Gastrocnemius medialis (tissue), 4 donors: Measurements from ENCODE around the gene TENM3. TPM values are rescaled to one million over a fixed set of nuclear protein-coding genes. Genes with fewer than 3 reads are reported as not detected.

Source experiments
- ATAC-seq, 2 donors: fragments of 150-250 bp; one replicate each; pipeline ENCODE4 v1.9.1; 2016
- DNase-seq, 2 donors: peaks; one replicate each; pipeline ENCODE4 v3.0.0-alpha.2; 2019
- H3K27ac ChIP-seq, 4 donors: fragments of 200-600 bp; sonication (generic); 1 replicate in 1 of 4; 2 replicates in 3 of 4; pipeline ENCODE4 v1.5.1; 2016 to 2018; ENCODE audit warnings: mild to moderate bottlenecking in 2 of 4, moderate library complexity in 1 of 4
- H3K27me3 ChIP-seq, 3 donors: fragments of 200-600 bp; sonication (generic) in 2 of 3; 1 replicate in 1 of 3; 2 replicates in 2 of 3; pipeline versions ENCODE4 v1.5.1 to v1.6.0; 2016 to 2019; ENCODE audit warnings: mild to moderate bottlenecking in 1 of 3, moderate library complexity in 1 of 3
- H3K36me3 ChIP-seq, 2 donors: fragments of 200-600 bp; sonication (generic) in 1 of 2; one replicate each; pipeline ENCODE4 v1.5.1; 2017 to 2018
- H3K4me1 ChIP-seq, 2 donors: fragments of 200-600 bp; sonication (generic) in 1 of 2; one replicate each; pipeline ENCODE4 v1.5.1; 2016 to 2017; ENCODE audit warnings: mild to moderate bottlenecking in 2 of 2
- H3K4me3 ChIP-seq, 4 donors: fragments of 200-600 bp; sonication (generic) in 3 of 4; 1 replicate in 1 of 4; 2 replicates in 3 of 4; pipeline ENCODE4 v1.5.1; 2016 to 2019; ENCODE audit warnings: mild to moderate bottlenecking in 2 of 4
- H3K9me3 ChIP-seq, 3 donors: fragments of 200-600 bp; sonication (generic) in 2 of 3; 1 replicate in 1 of 3; 2 replicates in 2 of 3; pipeline ENCODE4 v1.5.1; 2016 to 2019
- CTCF ChIP-seq, 5 experiments: fragments of 450-650 bp in 3 of 5; fragments of 200-600 bp in 2 of 5; sonication (generic) in 2 of 5; IDR thresholded peaks in 4 of 5; conservative IDR thresholded peaks in 1 of 5; 1 replicate in 4 of 5; 2 replicates in 1 of 5; pipeline ENCODE4 v1.5.1; 2016 to 2019; ENCODE audit warnings: antibody characterized with exemption in 5 of 5, mild to moderate bottlenecking in 3 of 5, moderate library complexity in 3 of 5
- POLR2A ChIP-seq, 2 donors: fragments of 450-650 bp; IDR thresholded peaks; one replicate each; pipeline ENCODE4 v1.6.1; 2017; ENCODE audit warnings: antibody characterized with exemption in 2 of 2, mild to moderate bottlenecking in 2 of 2, moderate library complexity in 2 of 2
- in situ Hi-C, 4 donors: fragments of 200-750 bp; cut with MboI; loops; one replicate each; pipeline versions ENCODE4 v1.15.0 to v1.8.0; 2017; ENCODE audit warnings: low sequenced_read_pairs in 4 of 4
- intact Hi-C: fragments of 100-400 bp; cut with DNase I; formaldehyde crosslinking; loops from one replicate; pipeline ENCODE4 v1.15.1; 2023; ENCODE audit warnings: low total_unique reads
- total RNA-seq, 4 donors: library from RNA; depleted of rRNA; stranded (reverse); fragments of >200 nt; gene quantifications; one replicate each; pipeline versions ENCODE4 v1.1.0 to v1.2.3, GENCODE V29; 2016

TENM3 gene
- total RNA-seq, 4 donors from 2014 or later, result 8.3 to 16.2 (median 12.3) TPM

GRCh38 chr4:182848685-182849084 is 605.5 kb downstream of the TENM3 start:
- no peaks in the 10 kb centered on the region for H3K36me3 ChIP-seq
- H3K9me3 ChIP-seq, result no peaks in the 10 kb centered on the region
- DNase-seq (no peak), ATAC-seq (no peak)
- intact Hi-C loops (no loop called here), in situ Hi-C loops (no loop called here)
- TF ChIP-seq POLR2A (IDR thresholded peaks at IDR 0.05) (no peak), CTCF (IDR thresholded peaks at IDR 0.05 in 4 of 5, conservative IDR thresholded peaks at IDR 0.05 in 1 of 5) (no peak)
- H3K27ac ChIP-seq, result no peak overlapping the region
- no peaks in the 10 kb centered on the region for H3K27me3 ChIP-seq
- no peaks in the 10 kb centered on the region for H3K4me1 ChIP-seq
- no peak overlapping the region for H3K4me3 ChIP-seq
